Liver (tissue), 9 donors: Measurements from ENCODE around the gene TLN1. TPM values are rescaled to one million over a fixed set of nuclear protein-coding genes. Genes with fewer than 3 reads are reported as not detected.

Experiments
- DNase-seq: peaks from one replicate; pipeline ENCODE4 v3.0.0-alpha.2; 2017; ENCODE audit warnings: low spot score
- H3K27ac ChIP-seq, 2 donors: one replicate each; pipeline ENCODE4 v1.7.0; 2013; ENCODE audit warnings: inconsistent platforms in 2 of 2, low read length in 2 of 2, control low read depth in 1 of 2, low read depth in 1 of 2, mild to moderate bottlenecking in 1 of 2
- H3K27me3 ChIP-seq, 4 donors: one replicate each; pipeline versions ENCODE4 v1.6.1 to v1.7.0; 2013; ENCODE audit warnings: low read length in 3 of 4, inconsistent platforms in 1 of 4, mild to moderate bottlenecking in 1 of 4, moderate library complexity in 1 of 4; ENCODE audit not compliant: control insufficient read depth in 4 of 4, insufficient read depth in 4 of 4
- H3K36me3 ChIP-seq, 4 donors: one replicate each; pipeline versions ENCODE4 v1.6.1 to v1.7.0; 2013; ENCODE audit warnings: low read length in 3 of 4, mild to moderate bottlenecking in 3 of 4, low read depth in 1 of 4, moderate library complexity in 1 of 4; ENCODE audit not compliant: control insufficient read depth in 4 of 4, insufficient read depth in 3 of 4
- H3K4me1 ChIP-seq, 4 donors: one replicate each; pipeline versions ENCODE4 v1.6.1 to v1.7.0; 2013; ENCODE audit warnings: low read length in 3 of 4, mild to moderate bottlenecking in 3 of 4, moderate library complexity in 1 of 4; ENCODE audit not compliant: control insufficient read depth in 4 of 4, insufficient read depth in 4 of 4
- H3K4me3 ChIP-seq, 3 donors: one replicate each; pipeline versions ENCODE4 v1.6.1 to v1.7.0; 2013; ENCODE audit warnings: low read length in 3 of 3, control low read depth in 1 of 3, low read depth in 1 of 3, mild to moderate bottlenecking in 1 of 3
- H3K9ac ChIP-seq, 2 donors: one replicate each; pipeline ENCODE4 v1.7.0; 2013; ENCODE audit warnings: low read length in 2 of 2, mild to moderate bottlenecking in 2 of 2, moderate library complexity in 2 of 2, control low read depth in 1 of 2, low read depth in 1 of 2
- H3K9me3 ChIP-seq, 4 donors: one replicate each; pipeline versions ENCODE4 v1.6.1 to v1.7.0; 2013; ENCODE audit warnings: low read length in 3 of 4; ENCODE audit not compliant: control insufficient read depth in 4 of 4
- ATF3 ChIP-seq: IDR thresholded peaks from 2 replicates; pipeline ENCODE4 v1.6.1; 2016; ENCODE audit warnings: antibody characterized with exemption
- CTCF ChIP-seq: fragments of 150-350 bp; IDR thresholded peaks from 2 replicates; pipeline ENCODE4 v1.5.1; 2017; ENCODE audit warnings: improper control_type of control experiment, low read depth, low read length; ENCODE audit not compliant: missing input control
- EGR1 ChIP-seq, 2 donors: IDR thresholded peaks; 2 replicates each; pipeline ENCODE4 v1.6.1; 2016 to 2018; ENCODE audit warnings: antibody characterized with exemption in 2 of 2, low read depth in 2 of 2
- FOXA1 ChIP-seq: IDR thresholded peaks from 2 replicates; pipeline ENCODE4 v1.6.1; 2016; ENCODE audit warnings: antibody characterized with exemption
- FOXA2 ChIP-seq: IDR thresholded peaks from 2 replicates; pipeline ENCODE4 v1.6.1; 2016; ENCODE audit warnings: antibody characterized with exemption
- GABPA ChIP-seq, 2 donors: IDR thresholded peaks in 1 of 2; conservative IDR thresholded peaks in 1 of 2; 2 replicates each; pipeline ENCODE4 v1.6.1; 2016; ENCODE audit warnings: antibody characterized with exemption in 2 of 2, mild to moderate bottlenecking in 1 of 2, moderate library complexity in 1 of 2
- HNF4A ChIP-seq, 2 donors: conservative IDR thresholded peaks; 2 replicates each; pipeline ENCODE4 v1.6.1; 2016; ENCODE audit warnings: antibody characterized with exemption in 2 of 2, mild to moderate bottlenecking in 2 of 2
- JUND ChIP-seq, 2 donors: IDR thresholded peaks; 2 replicates each; pipeline ENCODE4 v1.6.1; 2016; ENCODE audit warnings: antibody characterized with exemption in 2 of 2
- MAX ChIP-seq: IDR thresholded peaks from 2 replicates; pipeline ENCODE4 v1.6.1; 2016; ENCODE audit warnings: antibody characterized with exemption
- NR2F2 ChIP-seq: IDR thresholded peaks from 2 replicates; pipeline ENCODE4 v1.6.1; 2016; ENCODE audit warnings: antibody characterized with exemption
- RAD21 ChIP-seq, 2 donors: IDR thresholded peaks; 2 replicates each; pipeline ENCODE4 v1.6.1; 2016; ENCODE audit warnings: antibody characterized with exemption in 2 of 2, mild to moderate bottlenecking in 2 of 2
- REST ChIP-seq: IDR thresholded peaks from 2 replicates; pipeline ENCODE4 v1.6.1; 2016; ENCODE audit warnings: antibody characterized with exemption, mild to moderate bottlenecking
- RXRA ChIP-seq, 2 donors: IDR thresholded peaks; 2 replicates each; pipeline ENCODE4 v1.6.1; 2017 to 2018; ENCODE audit warnings: antibody characterized with exemption in 2 of 2, mild to moderate bottlenecking in 1 of 2
- SP1 ChIP-seq: IDR thresholded peaks from 2 replicates; pipeline ENCODE4 v1.6.1; 2018; ENCODE audit warnings: antibody characterized with exemption, mild to moderate bottlenecking
- YY1 ChIP-seq: IDR thresholded peaks from 2 replicates; pipeline ENCODE4 v1.6.1; 2016; ENCODE audit warnings: antibody characterized with exemption, mild to moderate bottlenecking
- WGBS: extraction: QIAGEN DNeasy Blood & Tissue Kit; methylation state at CpG from one replicate; pipeline ENCODE4 v1.1.7; 2013; 5-methylcytosine and 5-hydroxymethylcytosine counted together
- polyA plus RNA-seq, 2 donors: library from polyadenylated mRNA; stranded (reverse) in 1 of 2; unstranded in 1 of 2; fragments of 200-250 nt in 1 of 2; fragments of >200 nt in 1 of 2; fragmentation: Nextera tagmentation in 1 of 2; extraction: Ambion mirVana in 1 of 2; gene quantifications; one replicate each; pipeline versions ENCODE4 v1.2.1 to v1.2.3, GENCODE V29; 2013 to 2015
- total RNA-seq, 2 donors: library from RNA; depleted of rRNA; stranded (reverse); fragments of >200 nt; gene quantifications; one replicate each; pipeline ENCODE4 v1.2.3, GENCODE V29; 2014
- donor health status: healthy.
- donor health status: healthy.
- donor health status: healthy.
- donor health status: healthy.
- donor health status: healthy.

Gene TLN1
- total and polyA plus RNA-seq, 4 donors = 24.5 to 184 (median 125) TPM

- WGBS = 94% methylated on average over 4 of the region's 4 CpGs
Measured at GRCh38 chr9:35738186-35738585, 6.2 kb upstream of the TLN1 start.

GRCh38 chr9:35737143-35737542, 5.1 kb upstream of the TLN1 start:
- WGBS = 85% methylated on average over 7 of the region's 7 CpGs

More at GRCh38 chr9:35738186-35738585, 6.2 kb upstream of the TLN1 start:
- Histone ChIP-seq H3K4me1 (peaks cover 2 to 12% (median 6%) of the 10 kb centered on the region in 4 donors), H3K9ac (no peak overlapping the region), H3K9me3 (no peaks in the 10 kb centered on the region), H3K27me3 (no peaks in the 10 kb centered on the region), H3K27ac (no peak overlapping the region), H3K4me3 (no peak overlapping the region), H3K36me3 (peaks cover 20 to 71% (median 59%) of the 10 kb centered on the region in 4 donors)
- no peak for DNase-seq
- no peak for TF ChIP-seq JUND (IDR thresholded peaks at IDR 0.05)
- TF ChIP-seq MAX = no peak
- no peak for TF ChIP-seq RAD21 (IDR thresholded peaks at IDR 0.05)
- no peak for TF ChIP-seq NR2F2
- no peak for TF ChIP-seq GABPA (IDR thresholded peaks at IDR 0.05 in 1 of 2, conservative IDR thresholded peaks at IDR 0.05 in 1 of 2)
- TF ChIP-seq ATF3 = no peak
- no peak for TF ChIP-seq YY1
- no peak for TF ChIP-seq REST
- TF ChIP-seq EGR1 (IDR thresholded peaks at IDR 0.05; ENCODE audit: low read depth in 2 of 2) = no peak
- no peak for TF ChIP-seq SP1
- TF ChIP-seq FOXA1 = no peak

More at GRCh38 chr9:35737143-35737542, 5.1 kb upstream of the TLN1 start:
- Histone ChIP-seq H3K36me3 (peaks cover 20 to 66% (median 49%) of the 10 kb centered on the region in 4 donors), H3K9ac (no peak overlapping the region), H3K4me1 (peaks cover 2 to 20% (median 10%) of the 10 kb centered on the region in 4 donors), H3K9me3 (no peaks in the 10 kb centered on the region), H3K27ac (no peak overlapping the region), H3K27me3 (no peaks in the 10 kb centered on the region), H3K4me3 (no peak overlapping the region)
- no peak for TF ChIP-seq NR2F2
- TF ChIP-seq HNF4A (conservative IDR thresholded peaks at IDR 0.05) = no peak
- no peak for TF ChIP-seq RXRA (IDR thresholded peaks at IDR 0.05)
- TF ChIP-seq GABPA (IDR thresholded peaks at IDR 0.05 in 1 of 2, conservative IDR thresholded peaks at IDR 0.05 in 1 of 2) = no peak
- no peak for TF ChIP-seq CTCF
- no peak for TF ChIP-seq FOXA2
- DNase-seq = no peak
